Peyer's patch (tissue), 4 donors: Measurements from ENCODE around the gene SCNN1B. TPM values are rescaled to one million over a fixed set of nuclear protein-coding genes. Genes with fewer than 3 reads are reported as not detected.

Experiments
- DNase-seq, 3 donors: peaks; one replicate each; pipeline ENCODE4 v3.0.0-alpha.2; 2017 to 2019
- H3K27ac ChIP-seq, 4 donors: fragments of 200-600 bp; sonication (generic); one replicate each; pipeline ENCODE4 v1.5.1; 2016 to 2019
- H3K27me3 ChIP-seq, 2 donors: fragments of 200-600 bp; sonication (generic); one replicate each; pipeline ENCODE4 v1.5.1; 2019
- H3K36me3 ChIP-seq, 3 donors: fragments of 200-600 bp; sonication (generic); one replicate each; pipeline ENCODE4 v1.5.1; 2016 to 2019
- H3K4me1 ChIP-seq, 4 donors: fragments of 200-600 bp; sonication (generic); one replicate each; pipeline ENCODE4 v1.5.1; 2016 to 2019
- H3K4me3 ChIP-seq, 4 donors: fragments of 200-600 bp; sonication (generic); 1 replicate in 3 of 4; 2 replicates in 1 of 4; pipeline ENCODE4 v1.5.1; 2016 to 2019; ENCODE audit warnings: mild to moderate bottlenecking in 1 of 4
- H3K9me3 ChIP-seq, 4 donors: fragments of 200-600 bp; sonication (generic); one replicate each; pipeline ENCODE4 v1.5.1; 2016 to 2019; ENCODE audit warnings: mild to moderate bottlenecking in 1 of 4
- CTCF ChIP-seq, 6 experiments: fragments of 450-650 bp in 4 of 6; fragments of 200-600 bp in 2 of 6; sonication (generic) in 1 of 6; IDR thresholded peaks; one replicate each; pipeline ENCODE4 v1.5.1; 2017 to 2019; ENCODE audit warnings: antibody characterized with exemption in 6 of 6, mild to moderate bottlenecking in 3 of 6, moderate library complexity in 1 of 6
- POLR2A ChIP-seq, 2 donors: fragments of 450-650 bp; IDR thresholded peaks; one replicate each; pipeline ENCODE4 v1.5.1; 2017; ENCODE audit warnings: antibody characterized with exemption in 2 of 2, mild to moderate bottlenecking in 2 of 2, moderate library complexity in 2 of 2
- total RNA-seq, 4 donors: library from RNA; depleted of rRNA; stranded (reverse); fragments of >200 nt; gene quantifications; one replicate each; pipeline ENCODE4 v1.1.0, GENCODE V29; 2016

SCNN1B gene
- total RNA-seq, 4 donors from 2014 or later, result 4.3 to 9.6 (median 6.6) TPM; not detected in 1

- Histone ChIP-seq H3K27me3 (no peaks in the 10 kb centered on the region), H3K4me3 (no peak overlapping the region), H3K4me1 (no peaks in the 10 kb centered on the region), H3K27ac (no peak overlapping the region), H3K9me3 (no peaks in the 10 kb centered on the region), H3K36me3 (peaks cover 0 to 68% (median 0%) of the 10 kb centered on the region in 3 donors)
- no peak for DNase-seq
- no peak for TF ChIP-seq CTCF (IDR thresholded peaks at IDR 0.05)
- TF ChIP-seq POLR2A (IDR thresholded peaks at IDR 0.05), result no peak
Observed at GRCh38 chr16:23410176-23410575, 108.1 kb downstream of the SCNN1B start.

GRCh38 chr16:23414731-23415130 is 112.6 kb downstream of the SCNN1B start:
- Histone ChIP-seq H3K4me3 (no peak overlapping the region), H3K27ac (no peak overlapping the region), H3K4me1 (no peaks in the 10 kb centered on the region), H3K36me3 (peaks cover 0 to 71% (median 0%) of the 10 kb centered on the region in 3 donors), H3K27me3 (no peaks in the 10 kb centered on the region), H3K9me3 (no peaks in the 10 kb centered on the region)
- TF ChIP-seq POLR2A (IDR thresholded peaks at IDR 0.05) (no peak), CTCF (IDR thresholded peaks at IDR 0.05) (no peak)
- DNase-seq, result no peak

DNA sequence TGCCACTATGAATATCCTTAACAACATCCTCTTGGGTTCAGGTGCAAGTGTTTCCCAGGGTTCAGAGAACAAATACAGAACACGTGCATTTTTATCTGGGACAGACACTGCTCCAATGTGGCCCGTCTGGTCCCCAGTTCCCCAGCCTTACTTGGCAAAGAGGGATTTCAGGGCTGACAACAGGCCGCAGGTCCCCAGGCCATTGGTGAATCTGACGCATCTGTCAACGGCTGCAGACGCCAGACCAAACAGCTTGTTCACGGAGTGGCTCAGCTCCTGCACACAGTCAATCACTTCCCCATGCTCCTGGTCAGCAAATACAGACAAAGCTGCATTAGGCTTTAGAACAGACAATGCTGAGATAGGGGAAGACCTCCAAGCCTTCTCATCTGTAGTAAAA is 114.7 kb downstream of the SCNN1B start:
- no peak overlapping the region for H3K27ac ChIP-seq
- no peak overlapping the region for H3K4me3 ChIP-seq
- H3K9me3 ChIP-seq, result no peaks in the 10 kb centered on the region
- H3K4me1 ChIP-seq, result no peaks in the 10 kb centered on the region
- peaks cover 0 to 58% (median 0%) of the 10 kb centered on the region in 3 donors for H3K36me3 ChIP-seq
- H3K27me3 ChIP-seq, result no peaks in the 10 kb centered on the region
- no peak for TF ChIP-seq POLR2A (IDR thresholded peaks at IDR 0.05)
- TF ChIP-seq CTCF (IDR thresholded peaks at IDR 0.05), result no peak
- DNase-seq, result no peak

DNA sequence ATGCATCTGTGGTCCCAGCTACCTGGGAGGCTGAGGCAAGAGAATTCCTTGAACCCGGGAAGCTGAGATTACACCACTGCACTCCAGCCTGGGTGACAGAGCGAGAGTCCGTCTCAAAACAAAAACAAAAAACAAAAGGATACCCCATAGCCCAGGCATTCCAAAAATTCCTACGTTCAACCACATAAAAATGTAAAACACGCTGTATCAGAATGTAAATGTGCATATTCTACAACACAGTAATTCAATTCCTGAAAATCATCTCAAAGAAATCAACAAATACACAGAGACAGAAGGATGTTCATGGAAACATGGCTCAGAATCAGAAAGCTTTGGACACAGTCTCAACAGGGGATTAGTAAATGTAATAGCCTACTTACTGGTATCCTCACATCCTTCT is 117.9 kb downstream of the SCNN1B start:
- peaks cover 0 to 26% (median 0%) of the 10 kb centered on the region in 3 donors for H3K36me3 ChIP-seq
- no peaks in the 10 kb centered on the region for H3K27me3 ChIP-seq
- H3K27ac ChIP-seq, result no peak overlapping the region
- H3K9me3 ChIP-seq, result no peaks in the 10 kb centered on the region
- no peak for TF ChIP-seq POLR2A (IDR thresholded peaks at IDR 0.05)
- no peak for TF ChIP-seq CTCF (IDR thresholded peaks at IDR 0.05)
- no peak overlapping the region for H3K4me3 ChIP-seq
- H3K4me1 ChIP-seq, result peaks cover 0 to 21% (median 0%) of the 10 kb centered on the region in 4 donors
- DNase-seq, result no peak

DNA sequence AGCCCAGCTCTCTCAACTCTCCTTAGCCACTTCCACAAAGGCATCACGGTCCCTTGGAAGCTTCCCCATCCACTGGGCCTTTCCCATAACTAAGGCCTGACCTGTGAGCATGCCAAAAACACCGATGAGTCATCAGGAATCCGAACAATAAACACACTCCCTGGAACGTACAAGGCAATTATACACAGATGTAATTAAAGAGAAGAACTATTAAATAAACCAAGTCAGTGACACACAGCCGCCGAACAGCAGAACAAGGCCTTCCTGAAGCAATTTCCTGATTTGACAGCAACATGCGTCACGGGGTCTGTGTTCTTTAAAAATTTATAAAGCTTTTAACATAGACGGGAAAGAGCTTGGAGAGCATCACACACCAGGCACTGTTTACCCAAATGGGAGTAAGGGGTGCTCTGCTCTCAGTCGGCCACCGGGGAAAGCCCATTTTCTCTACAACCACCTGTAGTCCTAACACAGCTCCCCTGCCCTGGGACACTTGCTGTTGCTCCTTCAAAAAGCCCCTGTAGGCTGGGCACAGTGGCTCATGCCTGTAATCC is 121.5 kb downstream of the SCNN1B start:
- TF ChIP-seq POLR2A (IDR thresholded peaks at IDR 0.05), result no peak
- no peak for TF ChIP-seq CTCF (IDR thresholded peaks at IDR 0.05)
- peaks cover 0 to 24% (median 0%) of the 10 kb centered on the region in 4 donors for H3K4me1 ChIP-seq
- H3K27me3 ChIP-seq, result no peaks in the 10 kb centered on the region
- peak overlapping the region; percentile 58 to 90 (median 82) for H3K27ac ChIP-seq
- H3K36me3 ChIP-seq, result peaks cover 0 to 8% (median 0%) of the 10 kb centered on the region in 3 donors
- no peak overlapping the region for H3K4me3 ChIP-seq
- peak; percentile 32 to 85 (median 59) for DNase-seq
- H3K9me3 ChIP-seq, result no peaks in the 10 kb centered on the region
